HT1080 (cell line): ENCODE measurements around the gene PKM. TPM values are rescaled to one million over a fixed set of nuclear protein-coding genes. Genes with fewer than 3 reads are reported as not detected.
A peak's percentile ranks its signal among the peaks of the same experiment; 100 is the strongest.
"Not testable (repeated sequence)": the region's sequence is repeated elsewhere in the genome, so short reads cannot be mapped to it uniquely, and the experiment has no call there.

Source experiments
- DNase-seq: peaks from one replicate; pipeline ENCODE4 v3.0.0-alpha.2; 2015; ENCODE audit warnings: low read depth
- polyA plus RNA-seq, 2 experiments: library from polyadenylated mRNA; depleted of rRNA; stranded (reverse); fragments of >200 nt; gene quantifications; 2 replicates each; pipeline ENCODE4 v1.2.3, GENCODE V29; 2015
- total RNA-seq: library from RNA; depleted of rRNA; stranded (reverse); fragments of >200 nt; shearing (Covaris generic); gene quantifications from 2 replicates; pipeline ENCODE4 v1.2.3, GENCODE V29; 2014; rRNA removed

The PKM gene
- total RNA-seq = 2,547 and 2,922 TPM in 2 replicates
- 2,130 and 2,166 TPM in 2 replicates for polyA plus RNA-seq (2015; cell fraction: cytosol; rRNA removed)
- 4,384 and 4,479 TPM in 2 replicates for polyA plus RNA-seq (2015; cell fraction: nucleus; rRNA removed)

DNA sequence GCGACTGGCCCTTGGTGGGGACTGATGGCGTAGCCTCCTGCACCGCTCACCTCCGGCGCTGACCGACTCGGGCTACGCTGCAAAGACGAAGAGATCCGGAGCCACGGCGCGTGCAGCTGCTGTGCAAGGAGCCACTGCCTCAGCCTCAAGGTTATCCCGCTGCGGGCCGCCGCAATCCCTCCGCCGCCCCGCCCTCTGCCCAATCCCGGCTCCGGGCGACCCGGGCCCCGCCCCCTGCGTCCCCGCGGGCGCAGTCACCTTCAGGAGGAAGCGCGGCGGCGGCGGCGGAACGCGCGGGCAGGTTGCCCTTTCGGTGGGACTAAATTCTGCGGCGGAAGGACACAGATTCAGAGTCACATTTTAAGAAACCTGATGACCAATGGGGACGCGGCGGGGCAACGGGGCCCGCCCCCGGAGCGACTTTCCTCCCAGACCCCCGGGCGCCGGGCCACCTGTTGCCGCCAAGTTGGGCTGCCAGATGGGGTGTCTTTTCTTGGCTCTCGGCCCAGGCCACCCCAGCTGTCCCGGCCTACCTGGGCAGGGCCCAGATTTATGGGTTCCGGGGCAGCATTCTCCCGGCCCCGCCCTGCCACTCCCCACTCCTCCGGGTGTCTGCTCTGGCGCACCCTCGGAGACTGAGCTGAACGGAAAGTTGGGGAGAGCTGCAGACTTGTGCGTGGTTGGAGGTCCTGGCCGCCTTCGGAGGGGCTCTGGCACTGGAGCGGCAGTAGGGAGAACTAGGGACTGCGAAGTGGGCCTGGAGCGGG is at the start of gene PKM:
Gene PKM, minus strand, starts transcription at position 125 of the 767 bp plus-strand sequence. CDS start 12,093 bp downstream, outside the sequence.
- peak; percentile 97 for DNase-seq

DNA sequence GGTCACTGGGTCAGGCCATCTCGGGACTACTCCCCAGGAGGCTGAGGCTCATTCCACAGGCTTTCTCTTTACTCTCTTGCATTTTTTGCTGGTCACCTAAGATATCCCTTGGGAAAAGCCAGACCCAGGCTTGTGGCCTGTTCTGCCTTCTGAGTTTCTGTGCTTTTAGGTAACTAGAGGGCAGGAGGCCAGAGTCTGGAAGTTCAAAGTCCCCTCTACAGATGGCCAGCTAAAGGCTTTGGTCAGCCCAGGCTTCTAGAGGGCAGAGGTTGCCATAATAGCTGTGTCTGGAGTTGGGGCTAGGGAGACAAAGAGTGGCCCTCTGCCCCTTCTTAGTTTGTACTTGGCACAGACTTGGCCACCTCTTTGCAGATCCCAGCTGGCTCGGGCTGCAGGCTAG is 49.8 kb upstream of the PKM start:
- DNase-seq = no peak

DNA sequence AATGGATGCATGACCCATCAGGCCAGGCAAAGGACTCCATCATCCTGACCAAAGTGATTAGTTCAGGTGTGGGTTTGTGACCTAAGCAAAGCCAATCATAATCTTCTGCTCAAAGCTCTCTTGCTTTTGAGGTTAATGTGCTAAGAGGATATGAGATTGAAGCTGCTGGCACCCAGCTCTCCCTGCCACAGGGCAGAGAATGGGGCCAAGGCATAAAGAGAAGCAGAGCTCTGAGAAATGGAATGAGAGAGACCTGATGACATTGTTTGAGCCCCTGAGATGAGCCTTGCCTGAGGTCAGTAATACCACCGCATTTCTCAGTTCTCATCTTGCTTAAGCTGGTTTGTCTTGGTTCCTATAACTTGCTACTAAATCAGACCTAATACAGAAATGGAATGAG is 47.7 kb upstream of the PKM start:
- no peak for DNase-seq

DNA sequence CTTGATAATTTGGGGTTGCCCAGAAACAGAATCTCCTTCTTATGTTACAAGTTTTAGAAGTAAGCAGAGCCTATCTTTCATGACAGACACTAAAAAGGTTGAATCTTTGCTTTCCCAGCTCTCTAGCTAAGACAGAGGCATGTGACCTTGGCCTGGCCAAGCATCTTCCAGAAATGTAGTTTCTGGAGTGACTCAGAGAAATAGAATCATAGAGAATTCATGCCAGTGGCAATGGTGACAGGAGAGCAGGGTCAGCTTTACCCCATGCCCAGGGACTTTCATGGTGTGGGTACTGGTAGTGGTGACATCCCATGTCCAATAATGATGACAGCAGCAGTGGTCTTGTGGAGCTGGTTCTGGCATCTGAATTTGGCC is 45.3 kb upstream of the PKM start:
- DNase-seq = no peak

DNA sequence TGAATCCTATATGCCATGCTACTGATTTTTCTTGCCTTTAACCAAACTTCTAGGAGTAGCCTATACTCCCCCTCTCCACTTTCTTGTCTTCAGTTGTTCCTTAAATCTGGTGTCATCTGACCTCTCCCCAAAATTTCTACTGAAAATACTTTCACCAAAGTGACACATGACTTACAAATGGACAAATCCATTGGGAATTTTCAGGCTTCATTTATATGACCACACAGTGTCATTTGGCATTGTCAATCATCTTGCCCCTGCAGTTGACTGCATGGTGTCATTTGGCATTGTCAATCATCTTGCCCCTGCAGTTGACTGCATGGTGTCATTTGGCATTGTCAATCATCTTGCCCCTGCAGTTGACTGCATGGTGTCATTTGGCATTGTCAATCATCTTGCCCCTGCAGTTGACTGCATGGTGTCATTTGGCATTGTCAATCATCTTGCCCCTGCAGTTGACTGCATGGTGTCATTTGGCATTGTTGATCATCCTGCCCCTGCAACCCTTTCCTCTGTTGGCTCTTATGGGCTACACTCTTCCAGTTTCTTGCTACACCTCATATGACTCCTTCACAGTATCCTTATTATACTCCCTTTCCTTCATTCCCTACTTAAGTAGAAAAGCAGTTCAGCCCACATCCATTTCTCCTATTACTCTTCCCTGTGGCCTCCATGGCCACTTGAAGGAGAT is 44.8 kb upstream of the PKM start:
- DNase-seq = not testable (repeated sequence)

DNA sequence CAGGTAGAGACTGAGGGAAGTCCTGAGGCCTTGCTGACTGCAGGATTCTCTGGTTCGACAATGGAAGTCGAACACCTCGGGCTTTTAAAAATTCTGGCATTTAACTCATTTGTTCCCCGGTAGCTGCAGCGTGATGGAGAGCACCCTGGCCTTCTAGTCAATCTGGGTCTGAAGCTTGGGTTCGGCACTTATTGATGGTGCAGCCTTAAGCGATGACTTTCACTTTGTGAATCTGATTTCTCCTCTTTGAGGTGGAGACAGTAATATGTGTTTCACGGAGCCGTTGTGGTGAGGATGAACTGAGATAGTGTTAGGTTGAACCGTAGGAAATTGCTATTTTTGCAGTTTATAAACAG is 42.0 kb upstream of the PKM start:
- no peak for DNase-seq

DNA sequence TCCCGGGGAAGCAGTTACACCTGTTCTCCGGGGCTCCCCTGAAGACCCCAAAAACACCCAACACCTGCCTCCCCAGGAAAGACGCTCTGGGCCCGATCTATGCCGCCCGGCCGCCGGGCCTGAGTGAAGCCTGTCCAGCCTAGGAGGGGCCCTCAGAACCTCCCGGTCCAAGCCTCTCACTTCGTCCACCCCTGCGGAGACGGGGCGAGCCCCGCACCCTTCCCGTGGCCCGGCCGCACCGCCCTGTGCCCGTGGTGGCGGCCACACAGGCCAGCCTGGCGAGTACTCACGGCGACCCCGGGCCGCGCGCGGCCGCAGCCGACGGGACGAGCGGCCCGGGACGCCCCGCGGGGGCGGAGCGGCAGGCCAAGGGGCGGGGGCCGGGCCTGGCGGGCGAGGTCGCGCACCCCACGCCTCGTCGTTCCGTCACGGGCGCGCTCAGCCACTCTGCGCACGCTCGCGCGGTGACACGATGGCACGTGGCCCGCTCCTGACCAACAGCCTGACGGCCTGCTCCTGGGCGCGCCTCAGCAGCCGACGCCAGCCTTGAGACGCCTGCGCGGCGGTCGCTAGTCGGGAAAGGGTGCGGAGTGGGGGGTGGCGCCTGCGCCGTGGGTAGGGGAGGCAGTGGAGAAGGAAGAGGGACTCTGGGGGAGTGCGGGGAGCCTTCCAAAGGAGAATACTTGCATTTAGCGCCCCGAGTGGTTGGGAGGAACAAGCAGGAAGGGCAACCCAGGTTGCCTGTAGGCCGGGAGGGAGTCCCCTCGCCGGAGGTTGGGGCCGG is 41.4 kb upstream of the PKM start, which contains the start of gene PARP6:
Gene PARP6, minus strand, starts transcription at position 342 of the 784 bp plus-strand sequence. CDS start 5,077 bp downstream, outside the sequence.
- peak; percentile 98 for DNase-seq

DNA sequence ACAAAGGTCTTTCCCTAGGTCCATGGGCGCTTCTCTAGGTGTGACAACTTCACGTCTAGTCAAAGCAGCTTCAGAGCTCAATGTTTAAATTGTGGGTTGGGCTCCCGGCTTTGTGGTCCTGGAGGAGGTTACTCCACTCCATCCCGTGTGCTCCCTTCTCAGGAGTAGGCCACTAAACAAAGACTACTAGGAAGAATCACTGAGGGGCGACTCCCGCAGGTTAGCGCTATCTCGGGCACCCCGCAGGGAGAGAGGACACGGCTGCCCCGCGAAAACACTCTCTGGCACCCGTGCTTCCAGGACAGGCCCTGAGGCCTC is 40.9 kb upstream of the PKM start:
- no peak for DNase-seq

DNA sequence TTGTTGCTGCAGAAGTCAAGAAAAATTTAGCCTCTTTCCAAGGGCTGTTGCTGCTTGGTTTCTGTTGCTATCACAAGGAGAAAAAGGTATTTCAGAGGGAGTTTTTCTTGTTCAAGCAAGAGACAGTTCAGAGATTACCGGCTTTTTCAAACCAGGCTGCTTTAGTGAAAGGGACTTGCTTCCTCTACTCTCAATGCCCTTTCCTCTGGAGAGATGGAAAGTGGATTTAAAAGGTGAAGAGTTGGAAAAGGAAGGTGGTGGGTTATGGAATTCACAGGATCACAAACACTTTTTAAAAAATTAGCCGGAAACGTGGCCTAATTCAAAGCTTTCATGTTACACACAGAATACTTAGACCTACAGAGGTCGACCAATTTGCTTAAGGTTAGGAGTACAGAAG is 40.2 kb upstream of the PKM start:
- no peak for DNase-seq

DNA sequence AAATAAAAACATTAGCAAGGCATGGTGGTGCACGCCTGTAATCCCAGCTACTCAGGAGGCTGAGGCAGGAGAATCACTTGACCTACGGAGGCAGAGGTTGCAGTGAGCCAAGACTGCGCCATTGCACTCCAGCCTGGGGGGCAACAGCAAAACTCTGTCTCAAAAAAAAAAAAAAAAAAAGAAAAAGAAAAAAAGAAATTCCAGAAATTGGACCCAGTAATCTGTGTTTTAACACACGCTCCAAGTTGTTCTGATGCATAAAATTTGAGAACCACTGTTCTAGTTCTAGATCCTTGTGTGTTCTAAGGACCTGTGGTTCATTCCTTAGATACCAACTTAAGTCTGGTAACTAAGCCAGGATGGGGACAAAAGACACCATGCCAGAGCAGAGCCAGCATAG is 38.7 kb upstream of the PKM start:
- DNase-seq = no peak

DNA sequence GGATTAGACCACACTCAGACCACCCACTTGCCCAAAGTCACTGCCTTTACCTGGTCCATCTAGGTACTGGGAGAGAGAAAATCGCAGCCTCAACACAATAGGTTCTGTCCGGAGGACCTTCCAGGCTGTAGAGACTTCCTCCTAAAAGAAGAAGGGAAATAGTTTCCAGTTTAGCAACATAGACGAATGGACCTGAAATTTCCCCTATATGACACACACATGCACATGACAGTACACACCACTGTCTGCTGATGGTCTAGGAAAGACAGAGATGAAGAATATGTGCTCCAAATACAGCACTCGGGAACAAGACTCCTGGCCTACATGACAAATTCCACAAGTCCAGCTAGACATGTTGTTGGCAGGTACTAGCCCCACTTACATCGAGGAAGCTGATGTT is 34.0 kb upstream of the PKM start:
- DNase-seq = no peak

DNA sequence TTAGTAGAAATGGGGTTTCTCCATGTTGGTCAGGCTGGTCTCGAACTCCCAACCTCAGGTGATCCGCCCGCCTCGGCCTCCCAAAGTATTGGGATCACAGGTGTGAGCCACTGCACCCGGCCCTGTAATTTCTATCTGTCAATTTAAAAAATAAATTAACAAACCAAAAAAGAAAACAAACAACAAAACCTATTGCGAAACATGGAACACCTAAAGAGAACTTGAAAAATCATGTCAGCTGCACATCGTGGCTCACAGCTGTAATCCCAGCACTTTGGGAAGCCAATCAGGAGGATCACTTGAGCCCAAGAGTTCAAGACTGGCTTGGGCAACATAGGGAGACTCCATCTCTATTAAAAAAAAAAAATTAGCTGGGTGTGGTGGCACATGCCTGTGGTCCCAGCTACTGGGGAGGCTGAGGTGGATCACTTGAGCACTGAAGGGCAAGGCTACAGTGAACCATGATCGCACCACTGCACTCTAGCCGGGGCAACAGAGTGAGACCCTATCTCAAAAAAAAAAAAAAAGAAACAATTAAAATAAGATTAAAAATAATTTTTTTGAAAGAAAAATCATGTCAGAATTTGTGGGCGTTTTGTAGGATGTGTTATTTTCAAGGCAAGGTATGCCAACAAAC is 21.8 kb upstream of the PKM start:
- no peak for DNase-seq

DNA sequence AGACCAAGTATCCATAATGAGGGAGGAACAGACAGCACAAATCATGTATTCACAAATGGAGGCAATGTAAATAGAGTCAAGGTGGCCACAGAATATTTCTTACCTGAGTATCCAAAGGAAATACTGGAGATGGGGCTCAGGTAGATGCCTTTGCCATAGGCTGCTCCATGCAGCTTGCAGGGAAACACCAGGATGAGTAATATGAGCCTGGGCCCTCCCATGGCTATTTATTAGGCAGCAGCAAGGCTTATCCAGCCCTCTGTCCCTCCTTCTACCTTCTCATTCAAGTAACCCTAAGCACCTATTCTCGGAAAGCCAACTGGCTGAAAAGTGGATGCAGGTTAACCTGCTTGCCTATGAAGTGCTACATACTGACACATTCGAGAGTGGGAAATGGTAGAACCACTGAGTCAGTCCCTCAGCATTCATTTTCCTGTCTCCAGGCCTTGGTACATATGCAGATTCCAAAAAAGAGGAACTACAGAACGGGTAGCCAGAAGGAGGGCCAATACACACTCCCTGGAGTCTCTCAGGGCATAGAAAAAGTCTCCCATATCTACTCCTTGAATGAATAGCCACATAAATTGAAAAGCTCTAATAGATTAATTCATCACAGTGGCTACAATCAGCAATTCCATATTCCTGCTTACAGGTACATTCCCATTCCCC is 18.3 kb upstream of the PKM start:
- DNase-seq = no peak

DNA sequence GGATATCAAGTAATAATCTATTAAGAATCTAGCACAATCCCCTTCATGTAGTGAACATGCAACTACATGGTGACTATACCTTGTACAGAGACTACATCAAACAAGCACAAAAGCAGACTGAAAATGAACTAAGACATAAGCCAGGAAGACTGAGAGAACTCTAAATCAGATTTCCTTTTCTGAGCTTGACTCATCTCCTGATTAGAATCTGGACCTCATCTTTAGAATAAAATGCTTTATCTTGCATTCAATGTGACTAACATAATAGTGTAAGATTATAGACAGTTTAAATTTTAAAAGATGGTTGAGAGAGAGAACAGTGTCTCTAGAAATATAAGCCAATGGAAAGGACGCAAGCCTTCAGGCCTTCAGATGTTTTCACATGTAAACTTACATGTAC is 17.5 kb upstream of the PKM start:
- no peak for DNase-seq

DNA sequence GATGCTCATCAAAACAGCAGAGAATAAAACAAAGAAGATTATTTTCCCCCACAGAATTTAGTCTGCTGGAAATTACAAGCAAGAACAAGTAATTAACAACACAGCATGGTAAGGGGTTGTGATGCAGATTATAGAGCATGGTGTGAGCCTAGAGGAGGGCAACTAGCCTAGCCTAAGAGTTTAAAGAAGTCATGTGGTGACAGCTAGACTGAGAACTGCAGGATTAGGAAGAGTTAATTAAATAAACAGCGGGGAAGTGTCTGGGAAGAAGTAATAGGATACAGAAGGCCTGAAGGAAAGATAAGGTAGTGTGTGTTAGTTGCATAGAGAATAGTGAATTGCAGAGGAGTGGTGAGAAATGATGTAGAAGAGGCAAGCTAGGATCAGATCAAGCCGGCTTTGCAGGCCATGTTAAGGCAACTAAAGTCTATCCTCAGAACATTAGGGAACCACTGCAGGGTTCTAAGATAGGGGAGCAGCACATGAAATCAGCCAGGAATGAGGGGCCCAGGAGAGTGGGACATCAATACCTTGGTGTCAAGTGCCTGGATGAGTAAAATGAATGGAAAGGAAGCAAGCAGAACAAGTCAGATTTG is 11.9 kb upstream of the PKM start:
- DNase-seq = no peak

DNA sequence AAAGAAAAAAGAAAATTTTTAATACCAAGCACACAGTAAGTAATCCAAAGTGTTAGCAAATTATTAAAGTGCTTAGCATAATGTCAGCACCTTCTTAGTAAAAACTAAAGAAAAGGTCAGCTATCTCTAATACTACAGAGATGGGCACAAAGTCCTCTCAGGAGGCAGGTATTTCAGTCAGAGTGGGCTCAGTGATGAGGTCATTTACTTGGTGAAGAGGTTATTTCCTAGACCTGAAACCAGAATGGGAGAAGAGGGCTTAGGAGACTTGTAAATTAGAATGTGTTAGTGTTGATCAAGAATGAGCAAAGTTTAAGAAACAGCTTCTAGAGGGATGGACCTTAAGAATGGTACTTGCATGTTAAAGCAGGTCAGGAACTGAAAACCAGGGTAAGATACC is 8.7 kb upstream of the PKM start:
- no peak for DNase-seq

DNA sequence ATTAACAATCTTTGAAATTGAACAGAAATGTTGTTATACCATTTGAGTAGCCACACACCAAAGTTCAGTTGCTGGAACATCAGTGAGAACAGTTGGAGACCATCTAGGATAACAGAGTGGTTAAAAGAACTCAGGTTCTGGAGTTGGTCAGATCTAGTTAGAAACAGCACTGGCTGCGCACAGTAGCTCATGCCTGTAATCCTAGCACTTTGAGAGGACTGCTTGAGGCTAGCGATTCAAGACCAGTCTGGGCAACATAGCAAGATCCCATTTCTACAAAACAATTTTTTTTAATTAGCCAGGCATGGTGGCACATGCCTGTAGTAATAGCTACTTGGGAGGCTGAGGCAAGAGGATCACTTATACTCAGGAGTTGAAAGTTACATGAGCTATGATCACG is 7.6 kb upstream of the PKM start:
- DNase-seq = no peak

DNA sequence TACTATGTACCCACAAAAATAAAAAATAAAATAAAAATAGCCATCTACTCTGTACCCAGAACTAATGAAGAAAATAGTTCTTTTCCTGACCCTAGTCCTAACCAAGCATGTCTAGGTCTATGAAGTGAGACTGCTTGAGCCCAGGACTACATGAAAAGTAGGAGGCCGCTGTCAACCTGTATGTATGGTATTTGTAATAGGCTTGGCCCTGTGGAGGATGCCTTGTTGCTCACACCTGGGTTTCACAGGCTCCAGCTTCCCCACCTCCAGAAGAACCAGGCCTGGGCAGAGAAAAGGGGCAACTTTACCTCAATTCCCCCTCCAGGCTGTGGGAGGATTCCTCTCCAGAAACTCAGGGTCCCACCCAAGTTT is 6.8 kb upstream of the PKM start:
- no peak for DNase-seq

DNA sequence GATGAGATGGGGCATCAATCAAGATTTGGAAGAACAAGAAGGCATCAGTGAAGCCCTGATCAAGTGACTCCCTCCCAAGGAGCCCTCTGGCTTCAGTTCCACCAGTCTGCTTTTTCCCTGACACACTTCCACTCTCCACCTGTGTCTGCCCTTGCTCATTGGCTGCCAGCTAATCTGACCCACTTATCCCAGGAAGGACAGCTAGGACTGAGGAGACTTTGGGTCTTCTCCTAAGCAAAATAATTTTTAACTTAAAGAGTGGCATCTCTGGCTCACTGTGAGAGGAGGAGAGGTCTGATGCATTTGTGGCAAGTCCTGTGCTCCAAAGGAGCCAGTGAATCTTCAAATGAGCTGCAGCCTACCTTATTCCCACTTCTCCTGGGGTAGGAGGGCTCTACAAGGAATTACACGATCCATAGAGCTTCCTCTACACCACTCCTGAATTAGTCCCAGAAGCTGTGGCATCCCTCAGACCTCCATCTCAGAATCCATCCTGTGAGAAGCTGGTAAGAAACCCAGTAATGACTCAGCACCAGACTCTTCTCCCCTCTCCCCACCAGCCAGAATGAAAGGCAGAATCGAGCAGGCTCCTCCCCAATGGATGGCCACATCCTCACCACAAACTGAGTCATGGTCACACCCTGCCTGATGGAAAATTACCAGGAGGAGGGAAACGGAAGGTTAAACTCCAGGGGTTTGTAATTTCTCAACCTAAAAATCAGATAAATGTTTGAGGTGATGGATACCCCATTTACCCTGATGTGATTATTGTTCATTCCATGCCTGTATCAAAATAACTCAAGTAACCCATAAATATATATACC is 6.3 kb upstream of the PKM start:
- DNase-seq = peak; percentile 98
